H1 (cell line): ENCODE measurements around the gene SMAGP. TPM values are rescaled to one million over a fixed set of nuclear protein-coding genes. Genes with fewer than 3 reads are reported as not detected.

Experiments used
- CTCF ChIA-PET: fragments of 300-600 bp; sonication (Branson Sonifier 250); formaldehyde crosslinking; loops from one replicate; lab custom pipeline; 2021; ENCODE audit not compliant: partially characterized antibody; lab: Charles Lee
- POLR2A ChIA-PET: fragments of 300-600 bp; sonication (Branson Sonifier 250); formaldehyde crosslinking; loops from one replicate; lab custom pipeline; 2021; ENCODE audit warnings: inconsistent platforms; ENCODE audit not compliant: partially characterized antibody; lab: Charles Lee
- DNase-seq, 2 experiments: peaks; one replicate each; pipeline versions ENCODE4 v3.0.0 to v3.0.0-alpha.2; 2010 to 2022; ENCODE audit warnings: low spot score in 2 of 2, low read depth in 1 of 2, mixed read lengths in 1 of 2
- FAIRE-seq: peaks from 2 replicates; lab custom pipeline; 2011; peaks lifted over from hg19 to GRCh38; lab: Jason Lieb, UNC
- H2AFZ ChIP-seq: 2 replicates; pipeline ENCODE4 v1.8.1; 2012; ENCODE audit warnings: low read length, inconsistent platforms
- H2AK5ac ChIP-seq: 2 replicates; pipeline ENCODE4 v1.6.1; 2013; ENCODE audit warnings: low read depth, low read length
- H2BK120ac ChIP-seq: replicated peaks from 2 replicates; pipeline ENCODE3; 2013; ENCODE audit warnings: low read depth, low read length, inconsistent platforms
- H2BK12ac ChIP-seq: 2 replicates; pipeline ENCODE4 v1.6.1; 2013; ENCODE audit warnings: low read depth, low read length
- H2BK15ac ChIP-seq: 2 replicates; pipeline ENCODE4 v1.6.1; 2013; ENCODE audit warnings: low read length
- H2BK20ac ChIP-seq: 2 replicates; pipeline ENCODE4 v1.6.1; 2013; ENCODE audit warnings: low read length
- H2BK5ac ChIP-seq: 2 replicates; pipeline ENCODE4 v1.6.1; 2013; ENCODE audit warnings: low read depth, low read length
- H3K14ac ChIP-seq: 2 replicates; pipeline ENCODE4 v1.6.1; 2013; ENCODE audit warnings: inconsistent platforms; ENCODE audit not compliant: insufficient read length
- H3K18ac ChIP-seq: 2 replicates; pipeline ENCODE4 v1.6.1; 2013; ENCODE audit warnings: low read length; ENCODE audit errors: extremely low read depth
- H3K23ac ChIP-seq: 2 replicates; pipeline ENCODE4 v1.6.1; 2013; ENCODE audit warnings: inconsistent platforms; ENCODE audit not compliant: insufficient read length
- H3K23me2 ChIP-seq: 2 replicates; pipeline ENCODE4 v1.6.1; 2013; ENCODE audit warnings: low read depth, low read length
- H3K27ac ChIP-seq: 2 replicates; pipeline ENCODE4 v1.6.1; 2011; ENCODE audit warnings: low read depth, low read length, inconsistent platforms
- H3K27me3 ChIP-seq, 4 experiments: replicated peaks in 1 of 4; 1 replicate in 1 of 4; 2 replicates in 3 of 4; pipeline versions ENCODE4 v1.6.1 to v1.8.1; 2011 to 2013; ENCODE audit warnings: low read length in 3 of 4, mild to moderate bottlenecking in 3 of 4, inconsistent platforms in 2 of 4, mixed read lengths in 2 of 4, moderate library complexity in 1 of 4; ENCODE audit not compliant: control insufficient read depth in 3 of 4, insufficient read depth in 3 of 4; ENCODE audit errors: extremely low read depth in 1 of 4
- H3K36me3 ChIP-seq, 4 experiments: 2 replicates each; pipeline versions ENCODE4 v1.6.1 to v1.8.1; 2011 to 2013; ENCODE audit warnings: mild to moderate bottlenecking in 4 of 4, low read length in 3 of 4, moderate library complexity in 2 of 4, control low read depth in 1 of 4, inconsistent platforms in 1 of 4; ENCODE audit not compliant: insufficient read depth in 4 of 4, control insufficient read depth in 2 of 4
- H3K4ac ChIP-seq: replicated peaks from 2 replicates; pipeline ENCODE3; 2013; ENCODE audit warnings: low read length, low read depth, mixed read lengths, inconsistent platforms; ENCODE audit not compliant: insufficient read length
- H3K4me1 ChIP-seq, 4 experiments: replicated peaks in 1 of 4; 1 replicate in 1 of 4; 2 replicates in 3 of 4; pipeline versions ENCODE4 v1.6.1 to v1.8.1; 2011 to 2013; ENCODE audit warnings: low read length in 3 of 4, inconsistent platforms in 2 of 4, mixed read lengths in 1 of 4; ENCODE audit not compliant: insufficient read depth in 4 of 4, control insufficient read depth in 3 of 4
- H3K4me2 ChIP-seq, 2 experiments: 2 replicates each; pipeline versions ENCODE4 v1.6.1 to v1.8.1; 2011 to 2013; ENCODE audit warnings: low read depth in 2 of 2, low read length in 2 of 2, control low read depth in 1 of 2, inconsistent platforms in 1 of 2, mild to moderate bottlenecking in 1 of 2; ENCODE audit not compliant: insufficient read depth in 1 of 2
- H3K4me3 ChIP-seq, 4 experiments: fragments of 200-600, 300-600 bp in 1 of 4; sonication (generic), shearing (Covaris generic), sonication (Bioruptor Twin) in 1 of 4; 2 replicates each; pipeline versions ENCODE4 v1.5.1 to v1.8.1; 2011 to 2016; ENCODE audit warnings: low read length in 4 of 4, low read depth in 3 of 4, control low read depth in 2 of 4, inconsistent platforms in 2 of 4, mild to moderate bottlenecking in 2 of 4, mixed read lengths in 1 of 4, moderate library complexity in 1 of 4; ENCODE audit not compliant: insufficient read depth in 2 of 4; ENCODE audit errors: extremely low read depth in 1 of 4
- H3K56ac ChIP-seq: replicated peaks from 2 replicates; pipeline ENCODE3; 2013; ENCODE audit warnings: low read depth, mild to moderate bottlenecking, mixed read lengths, low read length, inconsistent platforms; ENCODE audit not compliant: insufficient read length
- H3K79me1 ChIP-seq: 2 replicates; pipeline ENCODE4 v1.6.1; 2013; ENCODE audit warnings: low read depth, low read length, control low read depth
- H3K79me2 ChIP-seq, 2 experiments: 2 replicates each; pipeline versions ENCODE4 v1.6.1 to v1.8.1; 2012 to 2013; ENCODE audit warnings: low read length in 2 of 2, mild to moderate bottlenecking in 2 of 2, inconsistent platforms in 1 of 2; ENCODE audit not compliant: insufficient read depth in 2 of 2, control insufficient read depth in 1 of 2
- H3K9ac ChIP-seq, 4 experiments: replicated peaks in 1 of 4; 1 replicate in 1 of 4; 2 replicates in 3 of 4; pipeline versions ENCODE4 v1.6.1 to v1.8.1; 2011 to 2013; ENCODE audit warnings: low read depth in 3 of 4, low read length in 3 of 4, control low read depth in 2 of 4, mild to moderate bottlenecking in 2 of 4, moderate library complexity in 2 of 4, inconsistent platforms in 1 of 4; ENCODE audit errors: extremely low read depth in 1 of 4
- H3K9me3 ChIP-seq, 2 experiments: 2 replicates each; pipeline versions ENCODE4 v1.6.1 to v1.8.1; 2012 to 2013; ENCODE audit warnings: mild to moderate bottlenecking in 2 of 2, moderate library complexity in 2 of 2, control low read depth in 1 of 2, inconsistent platforms in 1 of 2, low read depth in 1 of 2, low read length in 1 of 2, mixed read lengths in 1 of 2; ENCODE audit not compliant: insufficient read depth in 2 of 2
- H4K20me1 ChIP-seq, 2 experiments: replicated peaks in 1 of 2; 2 replicates each; pipeline versions ENCODE3 to v1.8.1; 2011 to 2013; ENCODE audit warnings: inconsistent platforms in 2 of 2, low read length in 2 of 2, mild to moderate bottlenecking in 1 of 2; ENCODE audit not compliant: insufficient read depth in 2 of 2, control insufficient read depth in 1 of 2
- H4K5ac ChIP-seq: 2 replicates; pipeline ENCODE4 v1.6.1; 2013; ENCODE audit warnings: low read length, low read depth, mixed read lengths, inconsistent platforms; ENCODE audit not compliant: insufficient read length
- H4K8ac ChIP-seq: 2 replicates; pipeline ENCODE4 v1.8.0; 2013; ENCODE audit warnings: mild to moderate bottlenecking, moderate library complexity, low read length, inconsistent platforms; ENCODE audit not compliant: insufficient read depth; ENCODE audit errors: extremely low read depth
- H4K91ac ChIP-seq: replicated peaks from 2 replicates; pipeline ENCODE3; 2013; ENCODE audit warnings: low read length, mixed read lengths, inconsistent platforms; ENCODE audit not compliant: insufficient read length
- CHD2 ChIP-seq: IDR thresholded peaks from 2 replicates; pipeline ENCODE4 v1.6.1; 2012; ENCODE audit warnings: low read length, improper control_type of control experiment
- SP2 ChIP-seq: IDR thresholded peaks from 2 replicates; pipeline ENCODE4 v1.6.1; 2012; ENCODE audit warnings: mild to moderate bottlenecking, low read length, inconsistent platforms
- WGBS, 2 experiments: shearing (Covaris generic) in 1 of 2; methylation state at CpG; one replicate each; pipeline versions ENCODE4 v1.1.6 to v1.1.7; 2013 to 2015; ENCODE audit warnings: low lambda C conversion rate in 2 of 2, mixed read lengths in 2 of 2, inconsistent platforms in 1 of 2, low coverage in 1 of 2, missing lambda C conversion rate in 1 of 2; ENCODE audit not compliant: insufficient replicate concordance in 2 of 2, insufficient coverage in 1 of 2, insufficient read length in 1 of 2; ENCODE audit errors: extremely low coverage in 1 of 2, missing lambda C conversion rate in 1 of 2; 5-methylcytosine and 5-hydroxymethylcytosine counted together
- polyA plus RNA-seq, 7 experiments: library from polyadenylated mRNA; depleted of rRNA in 3 of 7; stranded (reverse) in 5 of 7; unstranded in 2 of 7; fragments of >200 nt in 5 of 7; fragments of 200-250 nt in 2 of 7; gene quantifications; 1 replicate in 5 of 7; 2 replicates in 1 of 7; 4 replicates in 1 of 7; pipeline versions ENCODE4 v1.2.1 to v1.2.3, GENCODE V29; 2011 to 2013; ENCODE audit warnings: missing spikeins in 2 of 7, mixed read lengths in 2 of 7
- total RNA-seq: library from RNA; stranded (reverse); fragmentation: NEBNext Ultra II Directional; extraction: Animal tissue kit (Norgen Biotek cat#: 25700); gene quantifications from 2 replicates; pipeline ENCODE4 v1.2.1, GENCODE V29; 2021

SMAGP gene
- total and polyA plus RNA-seq, 2 of the 8 experiments (the other 6 are each of a cell fraction or from before 2014, with no cell fraction given), result 9.4 to 12.7 TPM

DNA sequence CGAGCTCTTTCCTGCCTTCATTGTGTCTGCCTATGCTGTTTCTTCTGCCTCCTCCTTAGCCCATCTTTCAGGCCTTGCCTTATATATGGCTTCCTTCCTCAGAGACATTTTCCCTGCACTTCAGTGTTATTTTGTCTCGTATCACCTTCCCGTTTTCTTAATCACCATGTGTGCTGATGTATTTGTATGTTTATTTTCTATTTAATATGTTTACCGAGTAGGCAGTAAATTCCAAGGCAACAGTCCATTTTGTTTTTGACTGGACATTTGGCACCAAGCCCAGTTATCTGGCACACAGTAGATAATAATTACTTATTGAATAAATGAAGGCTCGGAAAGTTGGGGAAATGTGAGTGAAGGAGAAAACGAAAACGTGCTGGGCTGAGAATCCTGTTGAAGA, 47.8 kb downstream of the SMAGP start:
- FAIRE-seq (no peak), DNase-seq (no peak)
- H2BK15ac ChIP-seq, result no peak overlapping the region
- peaks cover 0 to 5% of the 10 kb centered on the region in 2 experiments; a peak in 1 of 4 replicates for H3K79me2 ChIP-seq
- H3K4me1 ChIP-seq, result peaks cover 0 to 10% (median 7%) of the 10 kb centered on the region in 4 experiments; a peak in 5 of 7 replicates
- peaks cover 7% of the 10 kb centered on the region; the same call in 1 of the 2 replicates for H3K23me2 ChIP-seq
- H4K20me1 ChIP-seq, result no peaks in the 10 kb centered on the region
- no peak overlapping the region for H3K14ac ChIP-seq
- no peak overlapping the region for H2AK5ac ChIP-seq
- ChIA-PET CTCF (interaction anchor here (1.2 kb wide), 1 partner anchor 11 kb away, joined by 3 read pairs; no protein-coding TSS in a partner anchor), POLR2A (interaction anchor here (1.2 to 2.9 kb wide), 3 partner anchors 9 to 139 kb away, joined by 6 to 12 read pairs (median 7); partner anchors contain the start of gene CSRNP2)
- no peak overlapping the region for H3K56ac ChIP-seq
- no peak overlapping the region for H3K4me2 ChIP-seq
- no peaks in the 10 kb centered on the region for H3K27me3 ChIP-seq
- no peaks in the 10 kb centered on the region for H3K9me3 ChIP-seq
- H4K8ac ChIP-seq, result no peak overlapping the region
- H2BK120ac ChIP-seq, result no peak overlapping the region
- no peak overlapping the region for H2BK20ac ChIP-seq
- no peak overlapping the region for H4K91ac ChIP-seq
- H2BK12ac ChIP-seq, result no peak overlapping the region
- no peak overlapping the region; the same call in 1 of the 2 replicates for H2BK5ac ChIP-seq
- WGBS, 2 experiments, result 94 to 100% methylated on average over 2 to 7 of the region's 7 CpGs
- H3K9ac ChIP-seq, result no peak overlapping the region
- H3K79me1 ChIP-seq, result no peaks in the 10 kb centered on the region
- no peak overlapping the region for H3K4ac ChIP-seq
- H4K5ac ChIP-seq, result no peak overlapping the region
- no peak overlapping the region for H3K18ac ChIP-seq
- H2AFZ ChIP-seq, result no peak overlapping the region
- no peak overlapping the region for H3K4me3 ChIP-seq
- H3K36me3 ChIP-seq, result peaks cover 0 to 3% (median 0%) of the 10 kb centered on the region in 4 experiments; a peak in 1 of 8 replicates
- no peak overlapping the region for H3K23ac ChIP-seq
- H3K27ac ChIP-seq, result no peak overlapping the region
- TF ChIP-seq CHD2 (no peak), SP2 (no peak)
